SU-DHL-6 (cell line): ENCODE results near the gene DOCK1.

Source experiments
- CTCF ChIP-seq: fragments of 200-600 bp; sonication (generic); IDR thresholded peaks from one replicate; pipeline ENCODE4 v1.5.1; 2017; ENCODE audit warnings: antibody characterized with exemption, mild to moderate bottlenecking, low read length, moderate library complexity; ENCODE audit not compliant: insufficient read depth, poor library complexity, severe bottlenecking
- EZH2phosphoT487 ChIP-seq: fragments of 200-600 bp; sonication (generic), shearing (Covaris generic); conservative IDR thresholded peaks from 2 replicates; pipeline ENCODE4 v1.6.1; 2018; ENCODE audit warnings: mild to moderate bottlenecking, antibody characterized with exemption, low read length, moderate library complexity, mixed read lengths

GRCh38 chr10:127207081-127207480 lies 301.9 kb downstream of the DOCK1 start:
- TF ChIP-seq CTCF (no peak), EZH2phosphoT487 (no peak)
